Stimulated activated CD8-positive, alpha-beta memory T cell treated with anti-CD3 and anti-CD28 coated beads, Interleukin-12 subunit alpha, Interleukin-12 subunit beta, amount 100 ng/mL, for 24 hours (primary cell): ENCODE results near the gene ATP6V1B1.

Experiments
- DNase-seq: peaks from one replicate; pipeline ENCODE4 v3.0.0-alpha.2; 2020; ENCODE audit errors: extremely low read depth

Gene ATP6V1B1

GRCh38 chr2:70927138-70927537 is 8.6 kb upstream of the ATP6V1B1 start:
- no peak for DNase-seq

- DNase-seq, result no peak
Observed at GRCh38 chr2:70927641-70928040, 8.1 kb upstream of the ATP6V1B1 start.

- no peak for DNase-seq
Observed at GRCh38 chr2:70928366-70928765, 7.3 kb upstream of the ATP6V1B1 start.

- no peak for DNase-seq
Observed at GRCh38 chr2:70930371-70931329, 5.0 kb upstream of the ATP6V1B1 start.

- no peak for DNase-seq
Observed at GRCh38 chr2:70931376-70932000, 4.2 kb upstream of the ATP6V1B1 start.

- no peak for DNase-seq
Observed at GRCh38 chr2:70932631-70933230, 3.0 kb upstream of the ATP6V1B1 start.

GRCh38 chr2:70934981-70935380 is 719 bp upstream of the ATP6V1B1 start:
- DNase-seq, result no peak

GRCh38 chr2:70936165-70936978 is 672 bp downstream of the ATP6V1B1 start:
- no peak for DNase-seq

- no peak for DNase-seq
Observed at GRCh38 chr2:70936979-70937811, 1.5 kb downstream of the ATP6V1B1 start.

GRCh38 chr2:70937866-70938585 is 2.3 kb downstream of the ATP6V1B1 start:
- DNase-seq, result no peak

- no peak for DNase-seq
Observed at GRCh38 chr2:70938586-70938950, 2.9 kb downstream of the ATP6V1B1 start.

GRCh38 chr2:70939001-70939838 is 3.5 kb downstream of the ATP6V1B1 start:
- DNase-seq, result no peak

GRCh38 chr2:70939839-70940580 is 4.3 kb downstream of the ATP6V1B1 start:
- no peak for DNase-seq

- no peak for DNase-seq
Observed at GRCh38 chr2:70941186-70941585, 5.5 kb downstream of the ATP6V1B1 start.

- no peak for DNase-seq
Observed at GRCh38 chr2:70941701-70942100, 6.0 kb downstream of the ATP6V1B1 start.

GRCh38 chr2:70942396-70943204 is 6.9 kb downstream of the ATP6V1B1 start:
- no peak for DNase-seq

GRCh38 chr2:70943205-70943871 is 7.6 kb downstream of the ATP6V1B1 start:
- DNase-seq, result no peak
